Fibroblast of pulmonary artery (primary cell): Measurements from ENCODE around the gene TCEANC2.

Experiments used
- DNase-seq: peaks from one replicate; pipeline ENCODE4 v3.0.0-alpha.2; 2010; ENCODE audit warnings: low read depth
- H3K4me3 ChIP-seq: replicated peaks from 2 replicates; pipeline ENCODE4 v1.5.1; 2011; ENCODE audit warnings: low read depth, mild to moderate bottlenecking, control low read depth, low read length, moderate library complexity
- TF ChIP-seq, protein P1 (sequence below): IDR thresholded peaks from 2 replicates; pipeline ENCODE4 v1.5.1; 2011; ENCODE audit warnings: mild to moderate bottlenecking, control low read depth, low read length, inconsistent platforms; ENCODE audit errors: missing control alignments

TCEANC2 gene

DNA sequence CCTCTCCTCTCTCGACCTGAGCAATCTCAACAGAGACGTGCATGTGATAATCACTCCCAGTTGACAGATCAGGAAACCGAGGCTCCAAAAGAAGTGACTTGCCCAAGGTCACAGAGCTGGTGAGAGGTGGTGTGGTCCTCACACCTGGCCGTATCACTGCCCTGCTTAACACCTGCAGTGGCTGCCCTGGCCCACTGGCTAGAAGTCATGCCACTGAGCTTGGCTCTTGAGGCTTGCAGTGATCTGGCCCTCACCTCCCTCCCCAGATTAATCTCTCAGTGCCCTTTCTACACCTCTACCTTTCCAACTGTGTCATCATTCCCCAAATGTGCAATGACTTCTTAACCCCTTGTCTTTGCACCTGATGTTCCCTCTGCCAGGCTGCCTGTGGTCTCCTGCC, 60.6 kb downstream of the TCEANC2 start:
- H3K4me3 ChIP-seq, result no peak overlapping the region
- TF ChIP-seq, protein P1, sequence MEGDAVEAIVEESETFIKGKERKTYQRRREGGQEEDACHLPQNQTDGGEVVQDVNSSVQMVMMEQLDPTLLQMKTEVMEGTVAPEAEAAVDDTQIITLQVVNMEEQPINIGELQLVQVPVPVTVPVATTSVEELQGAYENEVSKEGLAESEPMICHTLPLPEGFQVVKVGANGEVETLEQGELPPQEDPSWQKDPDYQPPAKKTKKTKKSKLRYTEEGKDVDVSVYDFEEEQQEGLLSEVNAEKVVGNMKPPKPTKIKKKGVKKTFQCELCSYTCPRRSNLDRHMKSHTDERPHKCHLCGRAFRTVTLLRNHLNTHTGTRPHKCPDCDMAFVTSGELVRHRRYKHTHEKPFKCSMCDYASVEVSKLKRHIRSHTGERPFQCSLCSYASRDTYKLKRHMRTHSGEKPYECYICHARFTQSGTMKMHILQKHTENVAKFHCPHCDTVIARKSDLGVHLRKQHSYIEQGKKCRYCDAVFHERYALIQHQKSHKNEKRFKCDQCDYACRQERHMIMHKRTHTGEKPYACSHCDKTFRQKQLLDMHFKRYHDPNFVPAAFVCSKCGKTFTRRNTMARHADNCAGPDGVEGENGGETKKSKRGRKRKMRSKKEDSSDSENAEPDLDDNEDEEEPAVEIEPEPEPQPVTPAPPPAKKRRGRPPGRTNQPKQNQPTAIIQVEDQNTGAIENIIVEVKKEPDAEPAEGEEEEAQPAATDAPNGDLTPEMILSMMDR, result no peak
- DNase-seq, result no peak

DNA sequence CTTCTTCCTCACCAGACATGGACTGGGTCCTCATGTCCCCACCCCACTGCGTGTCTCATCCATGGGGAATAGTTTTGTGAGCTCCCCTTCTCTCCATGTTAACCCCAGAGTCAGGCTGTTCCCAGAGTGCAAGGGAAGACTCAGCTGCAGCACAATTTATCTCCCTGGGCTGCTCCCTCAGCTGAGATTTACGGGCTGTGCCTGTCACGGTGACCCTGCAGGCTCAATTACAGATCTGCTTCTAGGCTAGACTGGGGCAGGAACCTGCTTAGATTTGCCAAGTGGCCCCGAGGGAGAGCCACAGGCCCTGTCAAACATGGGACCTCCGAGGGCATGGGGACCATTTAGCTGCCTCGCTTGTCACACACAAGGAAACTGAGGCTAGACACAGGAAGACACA, 61.5 kb downstream of the TCEANC2 start:
- no peak for DNase-seq
- TF ChIP-seq, protein P1, result no peak
- no peak overlapping the region for H3K4me3 ChIP-seq

DNA sequence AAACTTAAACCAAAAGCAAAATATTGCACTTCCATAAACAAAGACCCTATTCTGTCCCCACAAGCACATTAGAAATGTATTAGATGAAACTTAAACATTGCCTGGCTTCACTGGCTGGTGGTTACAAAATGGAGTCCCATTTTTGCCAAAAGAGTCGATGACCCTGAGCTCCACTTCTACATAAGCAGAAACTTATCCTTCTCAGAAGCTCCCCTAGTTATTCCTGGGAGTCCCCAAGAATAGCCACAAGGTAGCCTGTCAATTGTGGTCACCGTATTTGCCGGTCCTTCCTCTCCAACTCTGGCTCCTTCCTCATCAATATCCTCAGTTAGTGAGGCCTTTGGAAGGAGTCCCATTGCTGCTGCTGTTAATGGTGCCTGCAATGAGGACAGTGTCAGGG, 62.1 kb downstream of the TCEANC2 start:
- H3K4me3 ChIP-seq, result no peak overlapping the region
- TF ChIP-seq, protein P1, result no peak
- DNase-seq, result no peak

DNA sequence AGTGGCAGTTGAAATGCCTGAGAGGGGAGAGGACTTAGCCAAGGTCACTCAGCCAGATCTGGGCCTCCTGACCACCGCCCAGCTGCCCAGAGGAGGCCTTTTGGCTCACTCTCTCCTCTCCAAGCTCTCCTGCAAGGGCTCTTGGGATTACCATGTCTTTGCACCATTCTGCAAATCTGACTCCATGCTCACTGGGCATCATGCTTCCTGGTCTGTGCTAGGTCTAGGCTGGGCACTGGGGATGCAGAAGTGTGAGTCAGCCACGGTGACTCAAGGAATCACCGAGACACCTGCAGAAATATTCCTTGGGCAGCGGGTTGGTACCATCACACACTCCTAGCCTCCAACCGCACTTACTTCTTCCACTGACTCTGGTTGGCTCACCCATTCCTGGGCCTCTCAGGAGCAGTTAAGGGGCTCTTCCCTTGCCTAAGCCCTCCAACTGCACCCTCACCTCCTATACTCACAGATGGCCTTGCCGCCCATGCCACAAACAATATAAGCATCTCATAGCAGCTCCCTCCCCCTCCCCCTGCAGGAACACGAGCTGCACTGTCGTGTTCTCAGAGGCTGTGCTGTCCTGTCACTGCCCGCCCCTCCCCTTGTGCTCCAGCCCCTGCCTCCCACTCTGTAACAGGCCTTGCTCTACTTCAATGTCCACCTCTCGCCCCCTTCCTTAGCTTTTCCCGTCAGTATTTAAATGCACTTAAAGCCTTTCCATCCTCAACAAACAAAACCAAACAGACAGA, 64.6 kb downstream of the TCEANC2 start:
- no peak overlapping the region for H3K4me3 ChIP-seq

DNA sequence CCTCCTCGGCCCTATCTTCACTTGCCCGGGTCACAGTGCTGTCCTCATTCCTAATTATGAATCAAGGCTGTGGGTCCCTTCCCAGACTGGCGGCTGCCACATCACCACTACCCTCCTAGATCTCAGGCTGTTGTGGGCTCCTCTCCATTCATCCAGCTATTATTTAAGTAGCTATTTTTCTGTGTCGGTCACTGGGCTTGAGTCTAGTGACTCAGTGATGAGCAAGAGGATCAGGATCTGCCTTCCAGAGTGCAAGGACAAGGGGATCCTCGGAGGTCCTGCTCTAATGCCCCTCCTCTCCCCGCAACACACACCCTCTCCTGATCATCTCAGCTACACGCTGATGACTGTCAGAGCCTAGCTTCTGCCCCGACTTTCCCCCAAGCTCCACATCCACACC, 65.3 kb downstream of the TCEANC2 start:
- TF ChIP-seq, protein P1, result no peak
- H3K4me3 ChIP-seq, result no peak overlapping the region
- peak; percentile 39 for DNase-seq

More for the DNA sequence above, 64.6 kb downstream of the TCEANC2 start:
- DNase-seq, result no peak
- TF ChIP-seq, protein P1, result no peak

DNA sequence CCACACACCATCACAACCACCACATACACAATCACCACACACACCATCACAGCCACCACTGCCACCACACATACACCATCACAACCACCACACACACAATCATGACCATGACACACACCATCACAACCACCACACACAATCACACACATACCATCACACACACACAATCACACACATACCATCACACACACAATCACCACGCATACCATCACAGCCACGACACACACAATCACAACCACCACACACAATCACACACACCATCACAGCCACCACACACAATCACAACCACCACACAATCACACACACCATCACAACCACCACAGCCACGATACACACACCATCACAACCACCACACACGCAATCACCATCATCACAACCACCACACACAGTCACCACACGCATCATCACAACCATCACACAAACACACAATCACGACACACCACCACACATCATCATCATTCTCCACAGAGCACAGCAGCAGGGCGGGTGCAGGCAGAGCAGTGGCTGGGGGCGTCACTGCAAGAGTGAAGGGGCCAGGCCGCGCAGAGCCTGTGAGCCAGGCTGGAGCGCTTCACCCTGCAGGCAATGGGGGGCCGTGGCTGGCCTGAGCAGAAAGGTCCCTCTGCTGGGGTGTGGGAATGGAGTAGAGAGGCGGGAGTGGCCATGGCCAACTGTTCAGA, 66.8 kb downstream of the TCEANC2 start:
- DNase-seq, result no peak
- H3K4me3 ChIP-seq, result no peak overlapping the region
- TF ChIP-seq, protein P1, result no peak
